ENCODE measurements around the gene SERPINA7. TPM values are rescaled to one million over a fixed set of nuclear protein-coding genes. Genes with fewer than 3 reads are reported as not detected.

The SERPINA7 gene
- total and polyA plus RNA-seq, 2 donors = 0.02 to 0.05 TPM

Other genes starting within 250 kb of the SERPINA7 start
- gene NRK, start 216.2 kb downstream of the SERPINA7 start, total RNA-seq = 2.6 TPM
- 0.09 TPM for gene NRK, start 216.2 kb downstream of the SERPINA7 start, polyA plus RNA-seq
- 0.24 TPM for gene PWWP3B, start 129.6 kb upstream of the SERPINA7 start, total RNA-seq
- gene PWWP3B, start 129.6 kb upstream of the SERPINA7 start, polyA plus RNA-seq = 0.07 TPM

Data from thymus (tissue), 2 donors.